DOHH2 (cell line): ENCODE results near the gene TMEM82.
A peak's percentile ranks its signal among the peaks of the same experiment; 100 is the strongest.
"Not testable (repeated sequence)": the region's sequence is repeated elsewhere in the genome, so short reads cannot be mapped to it uniquely, and the experiment has no call there.

Experiments used
- H3F3A ChIP-seq: fragments of 200-600 bp; sonication (generic), shearing (Covaris generic); 2 replicates; pipeline ENCODE4 v1.6.0; 2016; ENCODE audit warnings: antibody characterized with exemption, mild to moderate bottlenecking; ENCODE audit not compliant: control insufficient read depth, insufficient read depth
- H3K27ac ChIP-seq: fragments of 200-600 bp; sonication (generic); 2 replicates; pipeline ENCODE4 v1.5.1; 2014; ENCODE audit warnings: low read depth, mild to moderate bottlenecking, low read length, moderate library complexity
- H3K27me3 ChIP-seq: fragments of 200-600 bp; sonication (generic); 2 replicates; pipeline ENCODE4 v1.6.1; 2014; ENCODE audit warnings: mild to moderate bottlenecking, low read length, mixed read lengths; ENCODE audit not compliant: control insufficient read depth
- H3K36me3 ChIP-seq: fragments of 200-600 bp; sonication (generic); 2 replicates; pipeline ENCODE4 v1.6.1; 2014; ENCODE audit warnings: mild to moderate bottlenecking, low read length, moderate library complexity, mixed read lengths; ENCODE audit not compliant: control insufficient read depth
- H3K4me1 ChIP-seq: fragments of 200-600 bp; sonication (generic); 2 replicates; pipeline ENCODE4 v1.6.1; 2014; ENCODE audit warnings: mild to moderate bottlenecking, low read length, mixed read lengths; ENCODE audit not compliant: control insufficient read depth
- H3K4me2 ChIP-seq: fragments of 200-600 bp; sonication (generic); 2 replicates; pipeline ENCODE4 v1.6.0; 2014; ENCODE audit warnings: mild to moderate bottlenecking, low read length, moderate library complexity
- H3K4me3 ChIP-seq: fragments of 200-600 bp; sonication (generic); 2 replicates; pipeline ENCODE4 v1.5.1; 2014; ENCODE audit warnings: mild to moderate bottlenecking, low read length, mixed read lengths
- H3K79me2 ChIP-seq: fragments of 200-600 bp; sonication (generic); 2 replicates; pipeline ENCODE4 v1.6.1; 2014; ENCODE audit warnings: mild to moderate bottlenecking, low read length, mixed read lengths; ENCODE audit not compliant: control insufficient read depth
- H3K9me2 ChIP-seq: fragments of 200-600 bp; sonication (generic); replicated peaks from 2 replicates; pipeline ENCODE4 v1.6.1; 2014; ENCODE audit warnings: mild to moderate bottlenecking, low read length, mixed read lengths; ENCODE audit not compliant: control insufficient read depth
- H3K9me3 ChIP-seq: fragments of 200-600 bp; sonication (generic); 2 replicates; pipeline ENCODE4 v1.6.1; 2014; ENCODE audit warnings: antibody characterized with exemption, low read length, mixed read lengths; ENCODE audit not compliant: control insufficient read depth, insufficient read depth
- H4K20me1 ChIP-seq: fragments of 200-600 bp; sonication (generic); 2 replicates; pipeline ENCODE4 v1.6.0; 2014; ENCODE audit warnings: low read depth, mild to moderate bottlenecking, antibody characterized with exemption, low read length, moderate library complexity; ENCODE audit not compliant: control insufficient read depth, insufficient read depth
- EZH2phosphoT487 ChIP-seq: fragments of 200-600 bp; sonication (generic); IDR thresholded peaks from 2 replicates; pipeline ENCODE4 v1.6.1; 2017; ENCODE audit warnings: borderline replicate concordance, mild to moderate bottlenecking, antibody characterized with exemption, low read length, moderate library complexity, mixed read lengths
- TF ChIP-seq, protein P1 (sequence below): fragments of 200-600 bp; sonication (generic); IDR thresholded peaks from one replicate; pipeline ENCODE4 v1.5.1; 2014; ENCODE audit warnings: antibody characterized with exemption, mild to moderate bottlenecking, low read depth, low read length; ENCODE audit not compliant: poor library complexity, severe bottlenecking

The TMEM82 gene

DNA sequence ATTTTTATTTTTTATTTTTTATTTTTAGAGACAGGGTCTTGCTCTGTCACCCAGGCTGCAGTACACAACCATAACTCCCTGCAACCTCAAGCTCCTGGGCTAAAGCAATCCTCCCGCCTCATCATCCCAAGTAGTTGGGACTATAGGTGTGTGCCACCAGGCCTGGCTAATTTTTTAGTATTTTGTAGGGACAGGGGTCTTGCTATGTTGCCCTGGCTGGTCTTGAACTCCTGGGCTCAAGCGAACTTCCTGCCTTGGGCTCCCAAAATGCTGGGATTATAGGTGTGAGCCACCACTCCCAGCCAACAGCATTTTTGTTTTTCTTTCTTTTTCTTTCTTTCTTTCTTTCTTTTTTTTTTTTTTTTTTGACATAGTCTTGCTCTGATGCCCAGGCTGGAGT is 44.1 kb upstream of the TMEM82 start:
- Histone ChIP-seq H3F3A (peaks cover 10% of the 10 kb centered on the region; the same call in 1 of the 2 replicates), H3K27me3 (no peaks in the 10 kb centered on the region), H3K4me3 (no peak overlapping the region), H3K4me2 (peak overlapping the region; percentile 72; the same call in 1 of the 2 replicates), H3K4me1 (peaks cover 40% of the 10 kb centered on the region), H3K79me2 (peaks cover 67% of the 10 kb centered on the region), H3K27ac (no peak overlapping the region), H3K9me3 (no peaks in the 10 kb centered on the region), H3K9me2 (no peaks in the 10 kb centered on the region), H4K20me1 (0 out of 2 replicates have a peak, but pooled peaks cover 2% of the 10 kb centered on the region), H3K36me3 (peaks cover 4% of the 10 kb centered on the region; the same call in 1 of the 2 replicates)
- TF ChIP-seq, protein P1, sequence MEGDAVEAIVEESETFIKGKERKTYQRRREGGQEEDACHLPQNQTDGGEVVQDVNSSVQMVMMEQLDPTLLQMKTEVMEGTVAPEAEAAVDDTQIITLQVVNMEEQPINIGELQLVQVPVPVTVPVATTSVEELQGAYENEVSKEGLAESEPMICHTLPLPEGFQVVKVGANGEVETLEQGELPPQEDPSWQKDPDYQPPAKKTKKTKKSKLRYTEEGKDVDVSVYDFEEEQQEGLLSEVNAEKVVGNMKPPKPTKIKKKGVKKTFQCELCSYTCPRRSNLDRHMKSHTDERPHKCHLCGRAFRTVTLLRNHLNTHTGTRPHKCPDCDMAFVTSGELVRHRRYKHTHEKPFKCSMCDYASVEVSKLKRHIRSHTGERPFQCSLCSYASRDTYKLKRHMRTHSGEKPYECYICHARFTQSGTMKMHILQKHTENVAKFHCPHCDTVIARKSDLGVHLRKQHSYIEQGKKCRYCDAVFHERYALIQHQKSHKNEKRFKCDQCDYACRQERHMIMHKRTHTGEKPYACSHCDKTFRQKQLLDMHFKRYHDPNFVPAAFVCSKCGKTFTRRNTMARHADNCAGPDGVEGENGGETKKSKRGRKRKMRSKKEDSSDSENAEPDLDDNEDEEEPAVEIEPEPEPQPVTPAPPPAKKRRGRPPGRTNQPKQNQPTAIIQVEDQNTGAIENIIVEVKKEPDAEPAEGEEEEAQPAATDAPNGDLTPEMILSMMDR, result no peak
- no peak for TF ChIP-seq EZH2phosphoT487

DNA sequence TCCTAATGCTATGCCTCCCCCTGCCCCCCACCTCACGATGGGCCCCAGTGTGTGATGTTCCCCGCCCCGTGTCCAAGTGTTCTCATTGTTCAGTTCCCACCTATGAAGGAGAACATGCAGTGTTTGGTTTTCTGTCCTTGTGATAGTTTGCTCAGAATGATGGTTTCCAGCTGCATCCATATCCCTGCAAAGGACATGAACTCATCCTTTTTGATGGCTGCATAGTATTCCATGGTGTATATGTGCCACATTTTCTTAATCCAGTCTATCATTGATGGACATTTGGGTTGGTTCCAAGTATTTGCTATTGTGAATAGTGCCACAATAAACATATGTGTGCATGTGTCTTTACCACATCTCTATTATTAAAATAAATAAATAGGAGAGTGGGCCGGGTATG is 43.0 kb upstream of the TMEM82 start:
- not testable (repeated sequence) for H3K4me3 ChIP-seq, H3K4me2 ChIP-seq, H3K27ac ChIP-seq, H4K20me1 ChIP-seq, H3K27me3 ChIP-seq, H3K36me3 ChIP-seq, H3K9me3 ChIP-seq, H3K9me2 ChIP-seq
- Histone ChIP-seq H3K79me2 (peaks cover 63% of the 10 kb centered on the region), H3F3A (peaks cover 10% of the 10 kb centered on the region; the same call in 1 of the 2 replicates), H3K4me1 (peaks cover 40% of the 10 kb centered on the region)

DNA sequence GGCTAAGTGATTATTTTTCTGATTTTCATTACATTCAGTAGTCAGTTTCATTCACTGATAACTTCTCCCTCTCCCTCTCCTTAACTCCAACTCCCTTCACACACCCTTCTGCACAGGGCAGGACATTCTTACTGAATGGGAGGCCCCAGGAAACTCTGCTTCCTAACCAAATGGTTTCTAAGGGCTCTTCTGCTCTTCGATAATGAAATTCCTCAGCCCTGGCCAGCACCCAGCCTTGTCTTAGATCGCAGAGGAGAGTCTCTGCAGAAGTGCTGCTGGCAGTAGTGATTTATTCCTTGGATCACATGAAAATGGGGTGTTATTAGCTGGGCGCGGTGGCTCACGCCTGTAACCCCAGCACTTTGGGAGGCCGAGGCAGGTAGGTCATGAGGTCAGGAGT is 41.8 kb upstream of the TMEM82 start:
- Histone ChIP-seq H3K4me3 (no peak overlapping the region), H3K9me2 (no peaks in the 10 kb centered on the region), H3K4me2 (peak overlapping the region; percentile 48), H3K27me3 (no peaks in the 10 kb centered on the region), H3K79me2 (peaks cover 61% of the 10 kb centered on the region), H3K4me1 (peaks cover 40% of the 10 kb centered on the region), H3K9me3 (no peaks in the 10 kb centered on the region), H3K36me3 (peaks cover 4% of the 10 kb centered on the region; the same call in 1 of the 2 replicates), H4K20me1 (no peaks in the 10 kb centered on the region), H3F3A (peaks cover 10% of the 10 kb centered on the region; the same call in 1 of the 2 replicates), H3K27ac (peak overlapping the region; percentile 23)
- TF ChIP-seq, protein P1, result no peak
- no peak for TF ChIP-seq EZH2phosphoT487

DNA sequence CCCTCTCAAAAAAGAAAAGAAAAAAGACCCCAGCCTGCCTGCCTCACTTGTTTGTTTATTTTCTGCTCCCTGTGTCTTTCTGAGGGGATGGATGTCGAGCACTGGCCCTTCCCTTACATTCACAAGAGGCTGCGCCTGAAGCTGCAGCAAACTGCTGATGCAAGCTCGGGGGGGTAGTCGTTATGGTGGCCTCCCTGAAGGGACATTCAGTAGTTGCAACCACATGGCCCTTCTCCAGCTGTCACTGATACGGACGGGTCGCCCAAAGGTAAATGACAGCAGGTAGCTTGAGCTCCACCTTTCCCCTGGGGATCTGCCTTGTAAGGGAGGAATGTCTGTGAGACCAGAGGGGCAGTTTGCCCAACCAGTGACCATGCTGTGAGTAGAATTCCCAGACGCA is 40.5 kb upstream of the TMEM82 start:
- Histone ChIP-seq H3K27ac (no peak overlapping the region), H3K4me1 (peaks cover 33% of the 10 kb centered on the region), H4K20me1 (no peaks in the 10 kb centered on the region), H3K4me2 (no peak overlapping the region), H3K36me3 (no peaks in the 10 kb centered on the region), H3K79me2 (peaks cover 57% of the 10 kb centered on the region), H3K27me3 (no peaks in the 10 kb centered on the region), H3F3A (peaks cover 10% of the 10 kb centered on the region; the same call in 1 of the 2 replicates), H3K4me3 (no peak overlapping the region), H3K9me2 (no peaks in the 10 kb centered on the region), H3K9me3 (no peaks in the 10 kb centered on the region)
- TF ChIP-seq EZH2phosphoT487, result no peak
- TF ChIP-seq, protein P1, result no peak
